HG03175 (cell line): ENCODE results near the gene ARHGEF3.

Source experiments
- ATAC-seq: cut with Tn5 transposase; IDR thresholded peaks from one replicate; pipeline ENCODE4 v1.9.1; 2021; ENCODE audit warnings: mild to moderate bottlenecking, moderate library complexity; ENCODE audit not compliant: unreplicated experiment

Gene ARHGEF3

DNA sequence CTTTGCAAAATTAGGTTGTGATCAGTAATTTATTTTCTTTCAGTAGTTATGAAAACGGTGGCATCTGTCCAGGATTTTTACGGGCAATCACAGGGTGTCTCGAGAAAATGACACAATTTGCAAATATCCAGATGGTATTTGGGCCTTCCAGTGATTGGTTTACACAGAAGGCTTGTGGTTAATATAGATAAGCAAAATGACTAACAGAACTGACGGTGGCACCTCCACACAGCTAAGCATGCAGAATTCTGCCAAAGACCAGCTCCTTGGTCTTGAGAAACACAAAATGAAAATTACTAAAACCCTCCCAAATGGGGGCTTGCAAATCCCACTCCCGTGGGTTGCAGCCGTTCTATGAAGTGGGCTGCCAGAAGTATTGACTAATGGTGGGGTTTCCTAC, 5.5 kb downstream of the ARHGEF3 start:
- ATAC-seq, result no peak

DNA sequence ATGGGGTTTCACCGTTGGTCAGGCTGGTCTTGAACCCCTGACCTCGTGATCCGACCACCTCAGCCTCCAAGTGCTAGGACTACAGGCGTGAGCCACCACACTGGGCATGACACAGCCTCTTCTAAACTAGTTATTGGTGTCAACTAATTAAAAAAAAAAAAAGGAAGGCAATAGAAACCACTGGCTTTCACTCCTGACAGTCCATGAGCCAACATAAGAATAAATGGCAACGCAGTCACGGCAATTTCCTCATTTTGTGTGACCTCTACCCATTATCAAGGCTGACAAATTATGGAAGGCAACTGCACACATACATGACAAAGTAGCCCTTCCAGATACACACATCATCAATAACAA, 5.9 kb downstream of the ARHGEF3 start:
- ATAC-seq, result no peak

DNA sequence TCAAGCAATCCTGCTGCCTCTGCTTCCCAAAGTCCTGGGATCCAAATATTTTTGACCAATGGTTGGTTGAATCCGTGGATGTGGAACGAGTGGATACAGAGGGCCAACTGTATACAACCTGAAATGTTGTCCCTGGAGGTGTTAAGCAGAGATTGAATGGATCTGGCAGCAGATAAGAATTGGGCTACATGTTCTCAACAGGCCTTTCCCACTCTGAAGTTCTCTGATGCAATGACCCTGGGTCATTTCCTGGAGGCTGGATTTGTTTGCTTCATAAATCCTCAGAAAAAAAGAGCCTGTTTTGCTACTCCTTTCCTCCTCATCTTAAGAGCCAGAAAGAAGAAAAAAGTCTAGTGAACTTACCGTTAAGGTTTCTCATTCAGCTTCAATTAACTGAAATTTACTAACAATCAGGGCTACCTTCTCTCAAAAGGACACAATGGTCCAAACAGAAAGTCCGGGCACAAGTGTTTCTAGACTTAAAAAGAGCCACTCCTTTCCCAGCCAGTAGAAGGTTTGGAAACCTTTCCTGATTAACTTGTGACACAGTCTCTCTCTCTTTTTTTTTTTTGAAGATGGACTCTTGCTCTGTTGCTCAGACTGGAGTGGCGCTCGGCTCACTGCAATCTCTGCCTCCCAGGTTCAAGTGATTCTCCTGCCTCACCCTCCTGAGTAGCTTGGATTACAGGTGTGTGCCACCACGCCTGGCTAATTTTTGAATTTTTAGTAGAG, 6.5 kb downstream of the ARHGEF3 start:
- ATAC-seq, result no peak

DNA sequence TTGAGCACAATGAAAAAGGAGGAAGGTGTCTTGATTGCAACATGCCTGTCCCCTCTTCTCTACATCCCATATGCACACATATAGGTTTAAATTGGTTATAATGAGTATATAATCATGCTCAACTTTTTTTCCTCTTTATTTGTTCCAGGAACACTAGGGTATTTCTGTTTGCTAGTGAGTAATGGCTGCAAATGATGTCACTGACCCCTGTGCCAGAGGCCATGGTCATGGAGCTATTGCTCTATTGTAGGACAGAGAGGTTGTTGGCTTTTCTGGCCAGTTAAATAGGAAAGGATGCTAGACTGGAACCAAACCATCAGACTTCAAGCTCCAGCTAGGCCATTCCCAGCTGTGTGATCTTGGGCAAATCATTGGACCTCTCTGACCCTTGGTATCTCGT, 9.6 kb downstream of the ARHGEF3 start:
- ATAC-seq, result no peak

DNA sequence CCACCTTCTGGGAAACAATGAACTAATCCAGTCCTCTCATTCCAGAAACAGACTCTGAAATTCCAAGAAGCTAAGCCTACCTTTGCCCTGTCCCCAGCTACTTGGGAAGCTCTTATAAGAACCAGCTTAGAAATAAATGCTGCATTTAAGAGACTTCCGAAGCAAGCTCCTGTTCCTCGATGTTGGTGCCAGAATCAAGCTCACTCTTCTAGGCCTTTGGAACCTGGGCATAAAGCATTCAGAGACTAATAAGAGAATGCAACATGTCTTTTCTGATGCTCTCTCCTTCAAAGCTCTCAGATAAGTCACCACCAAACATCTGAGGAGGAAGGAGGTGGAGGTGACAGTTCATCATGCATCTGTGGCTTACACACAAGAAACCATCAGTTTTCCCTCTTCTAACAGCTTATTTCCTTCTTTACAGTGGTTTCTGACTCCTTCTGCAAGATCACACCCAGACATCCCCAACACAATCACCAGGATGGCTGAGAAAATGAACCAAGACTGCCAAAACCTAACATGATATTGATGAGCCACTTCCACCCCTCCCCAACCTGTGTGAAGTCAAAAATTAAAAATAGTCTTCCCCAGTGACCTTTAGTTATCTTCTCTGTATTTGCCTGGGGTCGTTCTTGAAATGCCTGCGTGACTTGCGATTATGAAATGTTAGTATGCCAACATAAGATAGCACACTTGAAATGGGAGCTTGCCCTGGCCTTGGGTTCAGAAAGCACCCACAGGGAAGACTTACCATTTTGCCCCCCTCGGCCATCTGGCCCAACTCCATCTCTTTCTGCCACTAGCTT, 11.5 kb downstream of the ARHGEF3 start:
- no peak for ATAC-seq

DNA sequence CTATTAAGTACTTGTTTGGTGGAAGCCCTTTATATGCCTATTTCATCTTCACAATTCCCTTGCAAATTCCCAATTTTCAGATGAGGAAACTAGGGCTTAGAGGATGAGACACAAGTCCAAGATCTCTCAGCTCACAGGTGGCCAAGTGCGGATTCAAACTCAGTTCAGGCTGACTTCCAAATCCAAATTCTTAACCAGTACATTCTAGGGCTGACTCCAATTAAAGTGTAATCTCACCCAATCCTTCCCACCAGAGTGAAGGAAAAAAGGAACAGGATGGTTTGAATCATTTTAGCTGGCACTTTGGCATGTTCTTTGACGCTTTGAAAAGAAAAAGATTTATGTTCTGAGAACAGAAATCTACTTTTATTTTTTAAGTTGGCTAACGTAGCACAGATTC, 12.7 kb downstream of the ARHGEF3 start:
- no peak for ATAC-seq

DNA sequence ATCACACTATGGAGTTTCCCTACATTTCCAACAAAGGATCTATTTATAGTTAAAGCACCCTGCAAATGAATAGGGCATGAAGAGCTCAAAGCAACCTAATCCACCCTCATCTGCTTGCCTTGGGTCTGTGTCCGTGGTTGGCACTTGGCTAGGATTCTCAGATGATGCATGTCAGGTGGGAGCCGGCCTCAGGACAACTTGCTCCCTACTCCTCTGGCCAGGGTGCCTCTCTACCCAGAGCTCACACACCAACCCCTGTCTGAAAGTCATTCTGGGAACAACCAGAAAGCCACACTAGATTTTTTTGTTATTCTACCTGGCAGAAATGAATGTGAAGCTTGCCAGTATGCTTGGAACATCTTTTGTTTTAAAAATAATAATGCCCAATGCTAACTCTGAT, 13.2 kb downstream of the ARHGEF3 start:
- no peak for ATAC-seq

DNA sequence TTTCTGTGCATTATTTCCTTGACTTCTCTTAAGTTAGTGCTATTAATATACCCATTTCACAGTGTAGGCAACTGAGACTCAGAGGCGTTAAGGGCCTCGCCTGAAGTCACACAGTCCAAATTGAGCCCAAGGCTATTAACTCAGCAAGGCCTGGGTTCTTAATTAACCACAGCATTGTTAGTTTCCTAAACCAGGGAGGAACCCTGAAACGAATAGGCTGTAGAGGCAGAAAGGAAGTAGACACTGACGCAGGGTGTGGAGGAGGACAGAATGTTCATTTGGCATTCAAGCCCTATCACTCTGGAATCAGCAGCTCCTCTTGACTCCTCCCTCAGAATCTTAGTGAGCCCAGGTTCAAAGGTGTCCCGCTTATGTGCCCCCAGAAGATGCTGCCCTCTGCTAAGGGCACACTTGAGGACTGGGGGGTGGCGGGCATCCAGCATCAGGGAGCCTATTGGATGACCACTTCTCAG, 13.9 kb downstream of the ARHGEF3 start:
- ATAC-seq, result no peak

DNA sequence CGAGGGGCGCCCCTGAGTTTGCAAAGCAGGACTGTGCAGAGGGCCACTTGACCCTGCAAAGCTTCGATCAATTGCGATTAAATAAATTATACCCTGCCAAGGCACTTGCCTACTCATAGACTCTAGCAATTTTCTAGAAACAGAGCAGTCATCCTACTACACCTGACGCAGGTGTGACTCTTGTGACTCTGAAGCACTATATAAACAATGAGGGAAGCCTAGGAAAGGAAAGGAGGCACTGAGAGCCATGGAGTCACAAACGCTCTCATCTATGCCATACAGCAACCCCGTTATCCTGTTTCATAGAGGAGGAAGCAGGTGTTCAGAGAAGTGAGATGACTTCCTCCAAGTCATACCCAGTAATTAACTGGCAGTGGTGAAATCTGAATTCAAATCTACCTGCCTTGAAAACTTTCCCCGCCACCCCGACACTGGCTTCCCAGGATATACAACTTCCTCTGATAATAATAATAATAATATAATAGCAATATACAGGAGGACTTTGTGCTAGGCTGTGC, 14.4 kb downstream of the ARHGEF3 start:
- ATAC-seq, result no peak

DNA sequence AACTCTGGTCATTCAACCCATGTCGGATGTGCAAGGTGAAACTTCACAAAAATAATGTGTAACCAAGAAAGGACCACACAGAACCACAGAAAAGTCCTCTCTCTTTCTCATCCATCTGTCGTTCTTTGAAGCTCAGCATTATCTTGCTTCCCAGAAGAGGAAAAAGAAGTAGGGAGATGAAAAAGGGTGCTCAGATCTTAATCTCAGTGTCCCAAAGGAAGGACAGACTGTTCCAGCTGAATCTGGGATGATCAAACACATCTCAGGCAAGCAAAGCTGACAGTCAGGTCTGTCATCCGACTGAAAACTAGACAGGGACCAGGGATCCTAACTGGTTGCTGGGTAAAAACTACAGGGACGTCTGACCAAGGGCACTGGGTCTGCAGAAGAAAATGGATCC, 16.2 kb downstream of the ARHGEF3 start:
- no peak for ATAC-seq

DNA sequence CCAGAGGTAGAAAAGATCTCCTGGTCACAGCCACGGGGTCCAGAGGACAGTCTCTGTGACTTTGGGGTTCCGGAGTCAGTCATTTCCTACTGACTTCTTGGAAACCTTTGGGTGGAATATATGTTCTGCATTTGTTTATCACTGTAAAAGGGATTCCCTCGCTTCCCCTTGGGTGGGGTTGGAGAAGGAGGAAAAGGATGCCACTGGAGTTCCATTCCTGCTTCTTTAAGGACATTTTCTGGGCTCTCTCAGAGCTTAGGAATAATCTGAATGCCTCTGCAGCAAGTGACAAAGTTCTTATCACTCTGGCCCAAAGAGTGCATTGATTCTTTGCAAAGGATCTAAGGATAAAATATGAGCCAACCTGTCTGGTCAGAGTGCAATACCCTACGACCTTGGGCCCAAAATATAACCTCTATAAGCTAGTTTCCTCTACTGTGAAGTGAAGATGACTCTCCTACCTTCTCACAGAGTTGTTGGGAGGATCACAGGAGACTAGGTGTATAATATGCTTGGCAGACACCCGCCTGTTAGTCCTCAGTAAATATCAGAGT, 17.2 kb downstream of the ARHGEF3 start:
- ATAC-seq, result no peak

DNA sequence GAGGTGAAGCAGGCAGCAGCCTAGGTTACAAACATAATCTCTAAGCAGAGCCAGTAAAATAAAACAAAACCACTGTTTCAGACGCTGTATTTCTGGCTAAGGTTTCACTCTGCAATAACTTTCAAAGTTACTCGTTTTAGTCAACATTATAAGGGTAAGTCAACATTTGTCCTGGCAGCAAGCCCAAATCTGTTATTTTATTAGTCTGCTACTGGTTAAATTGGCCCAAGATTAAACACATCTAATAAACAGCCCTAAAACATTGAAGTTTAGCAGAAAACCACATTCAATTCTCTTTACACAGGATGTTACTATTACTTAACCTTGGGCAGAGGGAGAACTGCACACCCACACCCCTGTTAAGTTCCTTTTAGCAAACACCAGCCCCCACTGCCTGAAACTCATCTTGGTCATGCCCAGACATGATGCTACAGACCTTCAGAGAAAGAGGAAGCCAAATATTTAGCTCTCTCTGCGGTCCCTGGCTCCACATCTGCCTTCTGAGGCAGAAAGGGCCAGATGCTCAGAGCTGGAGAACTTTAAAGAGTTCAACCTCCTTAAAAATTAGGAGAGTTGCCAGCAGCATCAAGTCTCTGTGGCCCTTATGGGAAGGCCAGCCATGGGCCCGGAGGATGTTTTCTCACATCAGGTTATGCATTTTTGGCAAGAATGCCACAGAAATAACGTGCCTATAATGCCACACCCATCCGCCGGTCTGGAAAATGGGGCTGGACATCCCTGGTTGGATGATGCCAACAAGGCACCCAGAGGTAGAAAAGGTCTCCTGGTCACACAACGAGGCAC, 17.9 kb downstream of the ARHGEF3 start:
- ATAC-seq, result peak; percentile 99

DNA sequence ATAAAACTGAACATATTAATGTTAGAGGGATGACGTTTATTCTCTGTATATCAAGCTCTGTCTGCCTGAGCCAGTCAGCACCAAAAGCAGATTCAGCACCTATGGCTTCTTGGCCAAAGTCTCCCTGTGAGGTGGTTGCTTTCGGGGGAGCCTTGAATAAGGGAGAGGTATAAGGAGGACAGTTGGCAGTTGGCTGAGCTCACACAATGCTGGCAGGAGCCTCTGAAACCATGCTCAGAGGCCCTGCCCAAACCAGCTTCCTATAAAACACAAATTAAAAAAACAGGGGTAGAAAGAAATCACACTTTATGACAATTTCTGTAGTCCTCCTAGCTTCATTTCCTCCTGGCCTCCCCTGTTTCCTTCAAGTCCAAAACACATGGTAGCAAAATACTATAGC, 18.8 kb downstream of the ARHGEF3 start:
- no peak for ATAC-seq

DNA sequence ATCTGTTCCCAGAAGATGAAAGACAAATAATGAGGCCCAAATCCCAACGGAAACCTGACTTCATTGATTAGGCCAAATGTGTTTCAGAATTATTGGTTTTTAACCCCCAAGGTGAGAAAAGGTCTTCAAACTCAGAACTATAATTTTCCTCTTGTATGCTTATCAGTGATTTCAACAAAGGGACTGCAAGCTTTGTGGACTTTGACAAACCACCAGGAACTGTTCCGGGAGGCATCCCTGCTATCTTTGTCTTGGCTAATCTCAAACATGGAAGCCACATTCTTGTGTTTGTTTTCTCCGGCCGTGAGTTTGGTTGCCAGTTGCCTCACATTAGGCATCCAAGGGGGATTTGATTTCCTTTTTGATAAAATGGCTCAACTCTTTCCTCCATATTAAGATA, 19.5 kb downstream of the ARHGEF3 start:
- ATAC-seq, result no peak

DNA sequence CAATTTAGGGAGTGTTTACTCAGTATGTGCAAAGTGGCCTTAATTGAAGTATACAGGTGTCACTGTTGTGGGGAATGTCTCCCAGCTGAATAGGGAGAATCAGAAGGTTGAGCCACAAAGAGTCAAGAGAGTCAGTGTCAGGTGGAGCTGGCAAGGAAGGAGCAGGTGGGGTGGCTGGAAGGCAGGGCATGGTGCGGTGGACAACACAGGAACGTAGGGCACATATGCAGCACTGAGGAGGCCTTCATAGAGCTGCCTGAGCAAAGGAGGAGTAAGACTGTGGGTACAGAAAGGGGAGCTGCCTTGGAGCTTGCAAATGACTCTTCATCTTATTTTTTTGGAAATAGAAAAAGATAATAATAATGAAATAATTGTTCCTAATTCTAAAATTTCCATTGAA, 20.0 kb downstream of the ARHGEF3 start:
- no peak for ATAC-seq

DNA sequence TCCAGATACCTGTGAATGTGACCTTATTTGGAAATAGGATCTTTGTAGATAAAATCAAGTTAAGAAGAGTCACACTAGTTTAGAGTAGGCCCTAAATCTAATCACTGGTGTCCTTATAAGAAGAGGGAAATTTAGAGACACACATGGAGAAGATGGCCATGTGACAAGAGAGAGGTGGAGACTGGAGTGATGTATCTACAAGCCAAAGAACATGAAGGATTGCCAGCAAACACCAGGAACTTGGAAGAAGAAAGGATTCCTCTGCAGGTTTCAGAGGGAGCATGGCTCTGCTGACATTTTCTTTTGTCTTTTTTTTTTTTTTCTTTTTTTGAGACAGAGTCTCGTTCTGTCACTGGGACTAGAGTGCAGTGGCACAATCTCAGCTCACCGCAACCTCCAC, 20.8 kb downstream of the ARHGEF3 start:
- ATAC-seq, result no peak

DNA sequence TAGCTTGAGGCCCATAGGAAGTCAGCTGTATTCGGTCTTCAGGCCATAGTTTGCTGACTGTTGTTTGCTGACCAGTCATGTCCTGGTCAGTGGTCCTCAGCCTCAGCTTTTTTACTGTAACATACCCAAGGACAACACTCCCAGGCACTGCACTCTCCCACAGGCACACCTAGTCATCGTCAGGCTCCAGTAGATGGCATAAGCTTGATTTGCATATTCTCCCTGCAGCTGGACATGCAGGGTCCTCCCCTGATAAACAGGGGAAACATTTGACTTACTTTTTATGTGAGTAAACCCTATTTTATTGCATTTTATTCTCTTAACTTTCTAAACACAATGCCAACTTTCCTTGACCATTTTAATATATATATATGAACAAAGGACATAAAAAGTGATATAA, 22.9 kb downstream of the ARHGEF3 start:
- ATAC-seq, result no peak

DNA sequence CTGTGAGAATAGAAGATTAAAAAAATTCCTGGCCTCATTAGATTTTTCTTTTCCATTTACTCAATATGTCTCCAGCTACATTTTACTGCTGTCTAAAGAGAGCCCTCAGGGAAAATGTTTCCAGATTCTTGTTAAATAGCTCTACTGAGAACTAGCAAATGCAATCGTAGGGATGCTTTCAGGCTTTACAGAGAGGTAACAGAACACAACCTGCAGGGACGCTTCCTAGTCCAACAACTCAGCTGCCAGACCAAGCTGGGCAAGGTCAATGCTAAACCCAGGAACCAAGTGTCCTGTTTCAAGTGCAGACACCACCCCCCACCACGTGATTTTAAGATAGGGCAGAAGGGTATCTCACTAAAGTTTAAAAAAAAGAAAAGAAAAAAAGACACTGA, 25.2 kb downstream of the ARHGEF3 start:
- no peak for ATAC-seq

DNA sequence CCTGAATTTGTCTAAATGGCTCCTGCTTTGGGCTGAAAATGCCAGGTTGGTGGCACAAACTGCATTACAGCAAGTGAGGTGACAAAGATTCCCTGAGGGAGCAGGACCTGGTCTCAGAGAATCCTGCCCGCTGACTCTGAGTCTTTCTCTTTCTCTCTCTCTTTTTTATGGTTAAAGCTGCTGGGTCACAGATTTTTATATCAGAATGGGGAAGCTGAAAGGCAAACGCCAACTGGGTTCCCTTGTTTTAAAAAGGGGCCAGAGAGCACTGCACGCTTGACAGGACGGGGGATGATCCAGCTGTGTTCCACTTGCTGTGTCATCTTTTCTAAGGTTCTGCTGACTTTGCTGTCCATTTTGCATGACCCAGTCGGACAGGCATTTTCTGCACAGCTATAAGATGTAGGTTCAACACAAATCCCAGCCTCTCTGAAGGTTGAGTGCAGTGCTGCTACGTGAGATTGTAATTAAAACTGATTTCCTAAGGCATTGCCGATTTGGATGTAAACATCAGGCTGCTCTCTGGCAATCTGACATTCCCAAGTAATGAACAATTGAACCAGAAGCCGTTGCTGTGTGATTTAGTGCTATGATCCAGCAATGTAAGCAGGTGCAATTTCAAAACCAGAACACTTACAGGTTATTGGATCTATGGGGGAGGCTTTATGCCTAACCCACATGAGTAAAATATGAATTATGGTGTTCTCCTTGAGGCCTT, 25.8 kb downstream of the ARHGEF3 start:
- ATAC-seq, result no peak

DNA sequence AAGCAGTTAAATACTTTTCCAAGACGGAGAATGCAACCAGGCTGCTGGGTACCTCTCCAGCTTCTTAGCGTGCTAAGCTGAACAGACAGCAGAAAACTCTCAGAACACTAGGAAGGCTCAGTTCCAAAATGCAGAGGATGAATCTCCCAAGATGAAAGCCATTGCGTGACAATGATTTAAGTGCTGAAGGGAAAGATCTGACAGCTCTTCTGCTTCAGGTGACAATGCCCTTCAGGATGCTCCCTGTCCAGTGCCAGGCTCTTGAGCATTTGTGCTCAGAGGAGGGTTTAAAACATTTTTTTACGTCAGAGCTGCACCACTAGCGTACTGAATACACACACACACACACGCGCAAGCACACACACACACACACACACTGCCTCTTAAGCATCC, 26.3 kb downstream of the ARHGEF3 start:
- ATAC-seq, result no peak

DNA sequence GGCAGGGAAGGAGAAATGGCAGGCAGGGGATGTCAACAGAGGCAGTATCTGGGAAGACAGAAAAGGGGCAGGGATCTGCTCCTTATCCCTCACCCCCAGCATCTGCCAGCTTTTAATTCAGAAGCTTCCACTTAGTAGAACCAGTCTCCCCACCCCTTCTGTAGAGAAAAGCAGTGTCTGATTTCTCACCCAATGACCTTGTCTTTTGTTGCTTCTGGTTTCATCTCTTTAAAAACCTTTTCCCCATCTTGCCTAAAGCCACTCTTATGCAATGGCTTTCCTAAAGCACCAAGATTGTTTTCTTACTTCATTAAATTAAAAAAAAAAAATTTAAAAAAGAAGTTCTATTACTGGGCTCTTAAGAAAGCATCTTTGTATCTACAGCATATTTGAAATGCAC, 27.8 kb downstream of the ARHGEF3 start:
- ATAC-seq, result no peak
